ENCODE measurements around the gene POLR1C.

DNA sequence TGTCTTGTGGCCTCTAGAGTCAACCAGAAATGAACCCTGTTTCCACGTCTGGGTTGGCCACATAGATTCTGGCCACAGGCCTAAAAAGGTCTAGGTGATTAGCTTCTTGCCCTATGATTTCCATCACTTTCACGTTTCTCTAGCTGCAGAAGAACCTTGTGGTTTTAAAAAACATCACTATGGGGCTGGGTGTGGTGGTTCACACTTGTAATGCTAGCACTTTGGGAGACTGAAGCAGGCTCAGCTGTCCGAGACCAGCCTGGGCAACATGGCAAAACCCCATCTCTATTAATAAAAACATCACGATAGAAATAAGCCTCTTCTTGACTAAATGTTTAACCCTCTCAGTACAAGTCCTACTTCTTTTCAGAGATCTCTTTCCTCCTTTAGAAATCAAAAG lies 27.6 kb downstream of the POLR1C start:
- TF ChIP-seq CTCF (IDR thresholded peaks at IDR 0.05 in 4 of 5, conservative IDR thresholded peaks at IDR 0.05 in 1 of 5) (no peak), POLR2A (IDR thresholded peaks at IDR 0.05) (no peak)
